NCI-H2107 treated with DMSO at 0.1 percent for 48 hours (cell line): ENCODE data around the gene TNFAIP8L1.

Experiments
- DNase-seq: peaks from one replicate; lab custom pipeline; 2025; ENCODE audit not compliant: unreplicated experiment; lab: John Stamatoyannopoulos, UW

The TNFAIP8L1 gene

DNA sequence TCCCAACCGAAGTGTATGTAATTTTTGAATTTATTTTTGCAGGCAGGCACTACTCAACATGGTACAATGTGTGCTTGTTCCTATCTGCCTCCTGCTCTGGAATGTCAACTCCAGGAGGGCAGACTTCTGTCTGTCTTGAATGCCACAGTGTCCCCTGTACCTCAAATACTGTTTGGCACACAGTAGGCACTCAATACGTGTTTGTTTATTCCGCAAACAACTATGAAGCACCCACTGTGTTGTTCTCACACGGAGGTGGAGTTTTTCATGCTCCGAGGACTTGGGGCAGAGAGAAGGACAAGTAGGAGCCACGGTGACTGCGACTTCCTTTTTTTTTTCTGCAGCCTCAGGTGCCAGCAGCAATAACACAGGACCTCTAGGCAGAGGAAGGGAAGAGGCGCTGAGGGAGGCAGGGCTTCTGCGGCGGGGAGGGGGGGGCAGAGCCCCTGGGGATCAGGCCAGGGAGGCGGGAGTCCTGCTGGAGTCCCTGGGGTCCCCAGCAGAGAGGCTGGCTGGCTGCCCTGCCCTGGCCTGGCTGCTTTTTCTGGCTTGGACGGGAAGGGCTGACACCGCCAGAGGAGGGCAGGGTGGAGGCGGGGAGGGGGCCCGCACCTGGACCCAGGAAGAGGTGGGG lies 29.3 kb upstream of the TNFAIP8L1 start:
- peak; percentile 34 for DNase-seq

DNA sequence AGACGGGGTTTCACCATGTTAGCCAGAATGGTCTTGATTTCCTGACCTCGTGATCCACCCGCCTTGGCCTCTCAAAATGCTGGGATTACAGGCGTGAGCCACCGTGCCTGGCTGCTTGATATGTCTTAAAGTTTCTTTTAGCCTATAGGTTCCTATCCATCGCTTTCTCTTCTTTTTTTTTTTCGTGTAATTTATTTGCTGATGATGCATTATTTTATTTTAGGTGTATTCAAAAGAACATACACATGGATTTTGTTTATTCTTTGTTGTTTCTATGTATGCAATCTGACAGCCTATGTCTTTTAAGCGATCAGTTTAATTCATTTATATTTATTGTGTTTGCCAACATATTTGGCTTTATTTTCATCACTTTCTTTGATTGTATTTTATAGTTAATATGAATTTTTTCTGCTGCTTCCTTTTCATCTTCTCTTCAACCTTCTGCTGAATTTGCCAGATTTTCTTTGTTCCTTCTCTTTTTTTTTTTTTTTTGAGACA lies 26.0 kb upstream of the TNFAIP8L1 start:
- no peak for DNase-seq

DNA sequence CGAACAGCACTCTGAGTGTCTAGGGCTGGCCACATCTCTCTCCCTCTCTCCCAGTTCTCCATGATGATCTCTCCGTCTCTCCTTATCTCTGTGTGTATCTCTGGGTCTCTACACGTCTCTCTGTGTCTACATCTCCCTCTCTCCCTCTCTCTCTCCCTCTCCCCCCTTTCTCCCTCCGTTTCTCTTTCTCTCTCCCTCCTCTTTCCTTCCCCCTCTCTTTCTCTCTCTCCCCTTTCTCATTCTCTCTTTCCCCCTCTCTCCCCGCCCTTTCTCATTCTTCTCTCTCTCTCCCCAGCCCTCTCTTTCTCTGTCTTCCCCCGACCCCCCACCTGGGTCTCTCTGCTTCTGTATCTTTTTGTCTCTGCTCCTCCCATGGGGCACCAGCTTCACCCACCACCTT lies 21.3 kb upstream of the TNFAIP8L1 start:
- no peak for DNase-seq

DNA sequence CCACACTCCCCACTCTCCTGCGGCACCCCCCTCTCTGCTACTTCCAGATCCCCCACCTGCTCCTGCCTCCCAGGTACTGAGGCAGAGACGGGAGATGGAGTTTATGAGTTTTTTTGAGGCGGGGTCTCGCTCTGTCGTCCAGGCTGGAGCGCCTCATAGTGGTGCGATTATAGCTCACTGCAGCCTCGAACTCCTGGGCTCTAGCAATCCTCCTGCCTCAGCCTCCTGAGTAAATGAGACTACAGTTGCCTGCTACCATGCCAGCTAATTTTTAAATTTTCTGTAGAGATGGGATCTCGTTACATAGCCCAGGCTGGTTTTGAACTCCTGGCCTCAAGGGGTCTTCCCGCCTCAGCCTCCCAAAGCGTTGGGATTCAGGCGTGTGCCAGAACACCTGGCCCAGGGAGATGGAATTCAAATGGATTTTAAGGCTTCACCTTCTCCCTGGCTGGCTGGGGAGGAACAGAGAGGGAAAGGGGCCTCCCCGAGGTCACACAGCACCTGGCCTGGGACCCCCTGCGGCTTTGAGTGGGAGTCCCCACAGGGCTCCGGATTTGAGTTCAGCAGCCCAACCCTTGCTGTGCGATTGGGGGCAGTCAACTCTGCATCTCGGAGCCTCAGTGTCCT lies 19.5 kb upstream of the TNFAIP8L1 start:
- DNase-seq, result no peak

DNA sequence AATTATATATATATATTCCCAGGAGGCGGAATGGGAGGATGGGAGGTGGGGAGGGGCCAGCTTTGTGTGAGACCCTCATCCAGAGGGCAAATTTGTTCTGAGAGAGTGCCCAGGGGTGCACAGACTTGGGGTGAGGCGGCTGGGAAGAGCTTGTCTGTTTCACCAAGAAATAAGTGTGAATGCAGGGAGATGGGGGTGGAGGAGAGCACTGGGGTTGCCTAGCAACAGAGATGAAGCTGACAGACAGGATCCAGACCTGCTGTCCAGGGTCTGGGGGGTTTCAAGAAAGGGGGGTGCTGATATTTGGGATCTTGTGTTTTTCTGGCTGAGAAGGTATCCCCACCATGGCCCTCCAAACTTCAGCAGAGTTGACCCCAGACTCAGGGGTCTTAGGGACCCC lies 18.6 kb upstream of the TNFAIP8L1 start:
- no peak for DNase-seq

DNA sequence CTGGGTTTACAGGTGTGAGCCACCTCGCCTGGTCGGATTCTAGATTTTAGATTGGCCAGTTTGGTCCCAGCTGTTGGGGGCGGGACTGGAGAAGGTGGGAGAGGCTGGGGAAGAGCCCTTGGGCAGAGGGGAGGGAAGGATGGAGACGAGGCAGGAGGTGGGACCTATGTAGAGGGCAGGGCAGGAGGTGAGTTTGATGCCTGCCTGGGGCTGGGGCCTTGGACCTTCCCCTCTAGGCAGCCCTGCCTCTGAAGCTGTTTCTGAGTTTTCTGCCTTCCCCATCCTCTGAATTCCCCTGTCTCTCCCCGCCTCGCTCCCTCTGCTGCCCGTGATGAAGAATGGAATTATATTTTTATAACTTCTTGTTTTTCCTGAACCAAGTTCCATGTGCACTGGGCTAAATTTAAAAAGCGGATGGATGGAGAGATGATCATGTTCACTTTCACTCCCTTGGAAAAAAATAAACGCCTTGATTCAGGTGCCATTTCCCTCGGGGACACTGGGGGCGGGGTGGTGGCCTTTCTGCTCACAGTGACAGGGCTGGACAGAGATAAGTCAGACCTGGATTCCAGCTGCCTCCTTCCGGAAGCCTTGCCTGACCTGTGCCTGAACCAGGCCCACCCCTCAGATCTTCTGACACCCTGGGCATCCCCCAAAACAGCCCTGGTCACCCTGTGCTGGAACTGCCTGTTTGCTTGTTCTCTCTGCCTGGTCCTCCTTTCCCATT lies 16.5 kb upstream of the TNFAIP8L1 start:
- no peak for DNase-seq

DNA sequence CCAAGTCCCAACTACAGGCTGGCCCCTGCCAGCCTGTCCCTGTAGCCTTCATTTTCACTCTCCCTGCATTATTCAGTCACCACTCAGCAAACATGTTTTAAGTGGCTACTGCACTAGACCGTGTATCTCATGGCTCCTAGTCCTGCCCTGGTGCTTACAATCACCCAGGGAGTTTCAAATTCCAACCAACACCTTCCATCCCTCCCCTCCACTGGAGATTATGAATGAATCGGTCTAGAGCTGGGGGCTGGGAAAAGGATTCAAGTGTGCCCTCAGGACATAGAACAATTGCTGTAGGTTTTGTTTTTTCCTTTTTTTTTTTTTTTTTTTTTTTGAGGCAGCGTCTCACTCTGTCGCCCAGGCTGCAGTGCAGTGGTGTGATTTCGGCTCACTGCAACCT lies 15.0 kb upstream of the TNFAIP8L1 start:
- DNase-seq, result peak; percentile 29

DNA sequence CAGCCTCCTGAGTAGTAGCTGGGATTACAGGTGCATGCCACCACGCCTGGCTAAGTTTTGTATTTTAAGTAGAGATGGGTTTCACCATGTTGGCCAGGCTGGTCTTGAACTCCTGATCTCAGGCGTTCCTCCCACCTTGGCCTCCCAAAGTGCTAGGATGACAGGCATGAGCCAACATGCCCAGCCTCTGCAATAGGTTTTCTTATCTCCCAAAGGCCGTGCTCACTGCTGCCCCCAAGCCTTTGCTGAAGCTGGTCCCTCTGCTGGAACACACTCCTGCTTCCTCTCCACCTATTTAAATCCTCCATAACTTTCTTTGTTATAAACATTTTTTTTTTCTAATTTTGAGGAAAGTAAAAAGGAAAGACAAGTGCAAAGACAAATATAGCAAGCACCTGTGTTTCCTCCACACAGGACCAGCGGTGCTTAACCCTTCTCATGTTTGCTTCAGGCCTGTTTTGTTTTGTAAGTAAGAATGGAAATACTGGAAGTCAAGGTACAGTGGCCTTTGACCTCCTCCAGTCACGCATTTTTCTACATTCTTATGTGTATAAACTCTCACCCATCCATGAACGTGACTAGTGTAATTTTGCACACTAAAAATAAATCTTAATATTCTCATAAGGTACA lies 14.5 kb upstream of the TNFAIP8L1 start:
- DNase-seq, result peak; percentile 31

DNA sequence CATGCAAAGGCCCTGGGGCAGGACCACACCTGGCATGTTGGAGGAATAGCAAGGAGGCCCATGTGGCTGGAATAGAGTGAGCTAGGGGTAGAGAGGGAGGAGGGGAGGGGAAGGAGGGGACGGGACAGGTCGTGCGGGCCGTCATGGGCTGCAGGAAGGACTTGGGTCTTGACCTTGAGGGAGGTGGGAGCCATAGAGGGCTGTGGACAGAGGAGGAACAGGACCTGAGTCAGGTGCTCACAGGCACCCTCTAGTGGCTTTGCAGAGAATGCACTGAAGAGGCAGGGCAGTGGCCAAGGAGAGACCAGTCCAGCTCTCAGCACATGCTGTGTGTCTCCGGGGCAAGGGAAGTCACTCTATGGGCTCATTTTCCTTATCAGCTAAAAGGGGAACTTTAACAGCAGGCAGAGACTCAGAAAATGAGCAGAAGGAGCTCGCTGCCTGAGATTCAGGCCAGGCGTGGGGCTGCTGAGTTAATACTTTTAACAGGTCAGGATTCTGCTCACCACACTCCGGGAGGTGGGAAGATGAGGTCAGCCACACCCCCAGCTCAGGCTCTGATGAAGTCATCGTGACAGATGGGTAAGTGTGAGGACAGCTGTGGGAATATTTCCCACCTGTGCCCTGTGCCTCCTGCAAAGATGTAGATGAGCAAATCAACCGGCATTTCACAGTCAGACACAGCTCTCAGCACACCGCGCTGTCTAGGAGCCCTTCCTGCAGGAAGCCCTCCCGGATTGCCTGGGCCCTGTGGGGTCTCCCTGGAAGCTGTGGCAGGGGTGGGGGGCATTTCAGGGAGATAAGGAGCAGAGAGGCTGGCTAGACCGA lies 6.0 kb upstream of the TNFAIP8L1 start:
- DNase-seq, result peak; percentile 38

DNA sequence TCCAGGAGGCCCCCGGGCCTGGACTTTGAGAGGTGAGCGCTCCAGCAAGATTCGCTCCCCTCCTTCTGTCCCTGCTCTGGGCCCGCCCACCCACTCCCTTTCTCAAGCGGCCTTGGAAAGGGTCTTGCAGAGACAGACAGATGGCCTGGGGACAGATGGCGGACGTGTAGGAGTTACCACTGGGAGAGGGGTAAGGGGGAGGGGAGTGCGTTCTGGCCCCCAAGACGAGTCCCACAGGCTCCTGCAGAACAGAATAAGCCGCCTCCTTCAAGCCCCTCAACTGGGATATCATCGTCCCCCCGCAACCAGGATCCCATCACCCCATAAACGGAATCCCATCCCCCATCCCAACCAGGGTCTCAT lies 3.6 kb upstream of the TNFAIP8L1 start:
- no peak for DNase-seq

DNA sequence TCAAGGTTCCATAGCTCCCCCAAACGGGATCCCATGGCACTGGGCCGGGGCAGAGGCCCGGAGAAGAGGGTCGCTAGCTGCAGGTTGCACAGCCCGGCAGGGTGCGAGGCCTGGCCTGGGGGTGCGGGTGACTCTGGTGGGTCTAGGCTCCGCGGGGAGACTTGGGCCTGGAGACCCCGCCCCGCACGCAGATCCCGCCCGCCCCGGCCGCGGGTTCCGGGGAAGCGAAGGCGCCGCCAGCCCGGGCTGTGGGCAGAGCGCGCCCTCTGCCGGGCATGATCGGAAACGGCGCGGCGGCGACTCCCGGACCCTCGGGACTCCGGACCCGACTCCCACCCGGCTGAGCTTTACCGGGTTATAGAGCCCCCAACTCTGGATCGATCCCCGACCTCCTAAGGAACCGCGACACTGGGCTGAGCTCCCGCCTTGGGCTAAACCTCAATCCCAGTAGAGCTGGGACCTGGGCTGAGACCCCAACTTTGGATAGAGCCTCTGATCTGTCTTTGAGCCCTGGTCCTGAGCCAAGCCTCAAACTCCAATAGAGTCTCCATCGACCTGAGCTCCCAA lies 3.1 kb upstream of the TNFAIP8L1 start:
- DNase-seq, result no peak

DNA sequence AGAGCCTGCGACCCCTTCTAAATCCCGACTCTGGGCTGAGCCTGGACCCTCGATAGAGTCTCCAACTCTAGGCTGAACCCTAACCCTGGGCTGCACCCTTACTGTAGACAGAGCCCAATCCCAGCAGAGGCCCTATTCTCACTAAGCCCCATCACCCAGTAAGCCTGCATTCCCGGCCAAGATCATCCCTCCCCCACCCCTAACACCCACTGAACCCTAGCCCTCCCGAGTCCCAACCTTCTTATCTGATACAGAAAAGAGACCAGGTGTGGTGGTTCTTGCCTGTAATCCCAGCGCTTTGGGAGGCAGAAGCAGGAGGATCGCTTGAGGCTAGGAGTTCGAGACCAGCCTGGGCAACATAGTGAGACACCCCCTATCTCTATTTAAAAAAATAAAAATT lies 2.6 kb upstream of the TNFAIP8L1 start:
- no peak for DNase-seq

DNA sequence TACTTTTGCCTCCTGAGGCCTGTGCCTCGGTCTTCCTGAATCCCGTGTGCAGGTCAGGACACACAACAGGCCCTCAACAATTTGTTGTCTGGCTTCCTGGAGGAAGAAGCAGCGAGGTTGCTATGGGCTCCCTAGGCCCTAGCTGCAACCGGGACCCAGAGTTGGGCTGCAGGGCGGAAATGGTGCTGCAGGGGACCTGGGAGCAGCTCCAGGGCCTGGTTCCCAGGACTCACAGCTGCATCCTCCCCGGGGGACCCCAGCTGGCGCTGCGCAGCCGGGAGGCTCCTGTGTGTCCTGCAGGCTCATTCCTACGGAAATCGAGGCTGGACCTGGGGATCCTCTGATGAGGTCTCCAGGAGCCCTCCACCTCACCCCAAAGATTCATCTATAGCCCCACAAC lies 999 bp upstream of the TNFAIP8L1 start:
- no peak for DNase-seq

DNA sequence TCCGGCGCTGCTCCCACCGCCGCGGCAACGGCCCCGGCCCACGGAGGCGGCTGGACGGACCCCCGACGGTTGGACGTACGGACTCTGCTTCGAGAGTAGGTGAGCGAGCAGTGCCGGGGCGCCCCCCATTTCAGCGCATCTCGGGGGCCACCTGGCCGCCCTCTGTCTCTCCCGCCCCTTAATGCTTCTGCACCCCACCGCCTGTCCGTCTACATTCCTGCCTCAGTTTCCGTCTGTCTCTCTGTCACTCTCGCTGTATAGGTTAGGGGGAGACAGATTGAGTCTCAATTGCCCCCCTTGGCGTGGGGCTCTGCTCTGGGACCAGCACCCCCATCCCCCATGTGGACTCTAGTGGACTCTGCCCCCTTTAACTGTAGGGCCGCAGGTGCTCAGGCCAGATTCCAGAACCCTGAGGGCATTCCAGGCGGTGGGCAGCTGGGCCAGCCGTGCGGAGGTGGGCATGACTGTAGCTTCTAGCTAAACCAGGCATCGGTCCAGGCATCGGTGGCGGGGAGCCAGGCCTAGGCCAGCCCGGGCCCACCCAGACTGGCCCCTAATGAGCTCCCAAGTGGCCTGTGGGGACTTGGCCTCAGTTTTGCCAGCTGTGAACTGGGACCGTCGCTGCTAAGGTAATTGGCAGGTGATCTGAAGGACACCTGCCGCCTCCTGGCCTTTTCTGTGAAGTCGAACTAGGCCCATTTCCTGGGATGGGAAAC lies 373 bp downstream of the TNFAIP8L1 start:
- DNase-seq, result no peak

DNA sequence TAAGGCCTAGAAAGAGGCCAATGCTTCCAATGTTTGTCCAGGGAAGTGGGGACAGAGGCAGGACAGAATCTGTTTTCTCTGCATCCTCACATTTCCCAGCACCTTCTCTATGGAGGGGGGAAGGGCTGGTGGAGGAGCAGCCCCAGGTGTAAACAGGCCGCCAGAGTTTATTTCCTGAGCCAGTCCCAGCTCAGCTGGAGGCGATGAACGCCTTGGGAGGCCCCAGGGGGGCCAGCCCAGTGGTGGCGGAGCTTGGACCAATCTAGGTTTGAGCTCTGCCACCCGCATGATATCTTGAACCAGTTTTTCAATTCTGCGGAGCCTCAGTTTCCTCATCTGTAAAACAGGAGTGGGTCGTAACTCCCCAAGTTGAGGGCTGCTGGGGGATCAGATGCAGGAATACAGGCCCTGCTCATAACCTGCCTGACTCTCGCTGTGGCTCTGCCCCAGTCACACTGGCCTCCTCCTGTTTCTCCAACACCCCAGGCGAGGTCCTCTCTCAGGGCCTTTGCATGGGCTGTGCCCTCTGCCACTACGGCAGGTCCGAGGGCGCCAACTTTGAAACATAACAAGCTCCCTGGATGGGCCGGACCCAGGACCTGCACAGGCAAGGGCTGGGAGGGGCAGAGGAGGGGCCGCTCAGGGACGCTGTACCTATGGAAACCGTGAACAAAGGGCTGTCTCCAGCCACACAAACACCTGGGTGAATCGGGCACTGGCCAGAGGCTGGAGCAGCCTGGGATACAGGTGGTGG lies 1.1 kb downstream of the TNFAIP8L1 start:
- DNase-seq, result no peak

DNA sequence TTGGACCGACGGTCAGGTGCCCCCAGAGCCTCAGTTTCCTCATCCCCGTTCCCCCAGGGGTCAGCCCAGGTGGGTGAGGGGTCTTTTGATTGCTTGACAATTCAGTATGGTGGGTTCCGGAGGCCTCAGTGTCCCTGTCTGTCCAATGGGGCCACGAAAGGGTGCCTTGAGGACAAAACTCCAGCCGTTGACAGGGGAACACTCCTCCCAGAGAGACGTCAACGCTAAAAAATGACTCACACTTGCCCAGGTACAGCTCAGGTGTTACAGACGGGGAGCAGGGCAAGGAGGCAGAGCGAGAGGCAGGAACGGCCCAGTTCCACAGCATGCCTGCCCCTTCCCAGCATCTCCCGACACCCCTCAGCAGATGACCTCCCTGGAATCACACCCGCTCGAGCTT lies 1.8 kb downstream of the TNFAIP8L1 start:
- DNase-seq, result no peak

DNA sequence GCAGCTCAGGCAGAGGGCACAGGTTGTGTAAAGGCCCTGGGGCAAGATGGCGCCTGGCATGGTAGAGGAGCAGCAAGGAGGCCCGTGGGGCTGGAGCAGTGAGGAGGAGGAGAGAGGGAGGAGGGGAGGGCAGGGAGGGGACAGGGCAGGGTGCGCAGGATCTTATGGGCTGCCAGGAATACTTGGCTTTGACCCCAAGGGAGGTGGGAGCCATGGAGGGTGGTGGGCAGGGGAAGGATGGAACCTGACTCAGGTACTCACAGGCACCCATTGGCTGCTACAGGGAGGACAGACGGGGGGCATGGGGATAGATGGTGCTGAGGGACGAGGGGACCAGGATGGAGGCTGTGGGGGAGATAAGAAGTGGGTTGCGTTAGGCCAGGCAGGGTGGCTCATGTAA lies 3.3 kb downstream of the TNFAIP8L1 start:
- DNase-seq, result no peak

DNA sequence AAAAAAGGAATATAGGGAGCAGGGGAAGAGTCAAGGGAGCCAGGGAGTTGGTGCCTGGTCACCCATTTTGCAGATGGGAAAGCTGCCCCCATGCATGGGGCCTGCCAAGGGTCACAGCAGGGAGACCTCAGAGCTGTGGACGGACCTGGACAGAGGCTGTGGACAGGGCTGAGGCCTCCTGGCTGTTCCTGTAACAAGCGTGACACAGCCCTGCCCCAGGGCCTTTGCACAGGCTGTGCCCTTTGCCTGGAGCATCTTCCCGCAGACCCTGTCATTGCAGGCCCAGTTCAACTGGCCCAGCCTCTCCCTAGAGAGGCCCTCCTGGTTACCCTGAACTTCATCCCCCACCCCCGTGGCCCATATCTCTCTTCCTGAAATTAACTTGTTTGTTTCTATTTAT lies 6.4 kb downstream of the TNFAIP8L1 start:
- no peak for DNase-seq
